Uterus (tissue), 2 donors: ENCODE results near the gene BCL11B.

Experiments used
- POLR2A ChIP-seq, 2 donors: fragments of 450-650 bp; IDR thresholded peaks; one replicate each; pipeline ENCODE4 v1.6.1; 2016; ENCODE audit warnings: antibody characterized with exemption in 2 of 2, mild to moderate bottlenecking in 1 of 2, moderate library complexity in 1 of 2
- TF ChIP-seq, protein P1 (sequence below), 4 experiments: fragments of 200-600 bp in 2 of 4; fragments of 450-650 bp in 2 of 4; sonication (generic) in 2 of 4; IDR thresholded peaks; one replicate each; pipeline ENCODE4 v1.5.1; 2016 to 2019; ENCODE audit warnings: antibody characterized with exemption in 4 of 4, mild to moderate bottlenecking in 2 of 4, moderate library complexity in 1 of 4

- TF ChIP-seq, protein P1, sequence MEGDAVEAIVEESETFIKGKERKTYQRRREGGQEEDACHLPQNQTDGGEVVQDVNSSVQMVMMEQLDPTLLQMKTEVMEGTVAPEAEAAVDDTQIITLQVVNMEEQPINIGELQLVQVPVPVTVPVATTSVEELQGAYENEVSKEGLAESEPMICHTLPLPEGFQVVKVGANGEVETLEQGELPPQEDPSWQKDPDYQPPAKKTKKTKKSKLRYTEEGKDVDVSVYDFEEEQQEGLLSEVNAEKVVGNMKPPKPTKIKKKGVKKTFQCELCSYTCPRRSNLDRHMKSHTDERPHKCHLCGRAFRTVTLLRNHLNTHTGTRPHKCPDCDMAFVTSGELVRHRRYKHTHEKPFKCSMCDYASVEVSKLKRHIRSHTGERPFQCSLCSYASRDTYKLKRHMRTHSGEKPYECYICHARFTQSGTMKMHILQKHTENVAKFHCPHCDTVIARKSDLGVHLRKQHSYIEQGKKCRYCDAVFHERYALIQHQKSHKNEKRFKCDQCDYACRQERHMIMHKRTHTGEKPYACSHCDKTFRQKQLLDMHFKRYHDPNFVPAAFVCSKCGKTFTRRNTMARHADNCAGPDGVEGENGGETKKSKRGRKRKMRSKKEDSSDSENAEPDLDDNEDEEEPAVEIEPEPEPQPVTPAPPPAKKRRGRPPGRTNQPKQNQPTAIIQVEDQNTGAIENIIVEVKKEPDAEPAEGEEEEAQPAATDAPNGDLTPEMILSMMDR (IDR thresholded peaks at IDR 0.05) = no peak
- no peak for TF ChIP-seq POLR2A (IDR thresholded peaks at IDR 0.05)
Measured at GRCh38 chr14:99168330-99168729, 103.7 kb downstream of the BCL11B start.
